DOHH2 (cell line): ENCODE data around the gene GAS2L1.

Source experiments
- H3F3A ChIP-seq: fragments of 200-600 bp; sonication (generic), shearing (Covaris generic); 2 replicates; pipeline ENCODE4 v1.6.0; 2016; ENCODE audit warnings: antibody characterized with exemption, mild to moderate bottlenecking; ENCODE audit not compliant: control insufficient read depth, insufficient read depth
- H3K27ac ChIP-seq: fragments of 200-600 bp; sonication (generic); 2 replicates; pipeline ENCODE4 v1.5.1; 2014; ENCODE audit warnings: low read depth, mild to moderate bottlenecking, low read length, moderate library complexity
- H3K27me3 ChIP-seq: fragments of 200-600 bp; sonication (generic); 2 replicates; pipeline ENCODE4 v1.6.1; 2014; ENCODE audit warnings: mild to moderate bottlenecking, low read length, mixed read lengths; ENCODE audit not compliant: control insufficient read depth
- H3K36me3 ChIP-seq: fragments of 200-600 bp; sonication (generic); 2 replicates; pipeline ENCODE4 v1.6.1; 2014; ENCODE audit warnings: mild to moderate bottlenecking, low read length, moderate library complexity, mixed read lengths; ENCODE audit not compliant: control insufficient read depth
- H3K4me1 ChIP-seq: fragments of 200-600 bp; sonication (generic); 2 replicates; pipeline ENCODE4 v1.6.1; 2014; ENCODE audit warnings: mild to moderate bottlenecking, low read length, mixed read lengths; ENCODE audit not compliant: control insufficient read depth
- H3K4me2 ChIP-seq: fragments of 200-600 bp; sonication (generic); 2 replicates; pipeline ENCODE4 v1.6.0; 2014; ENCODE audit warnings: mild to moderate bottlenecking, low read length, moderate library complexity
- H3K4me3 ChIP-seq: fragments of 200-600 bp; sonication (generic); 2 replicates; pipeline ENCODE4 v1.5.1; 2014; ENCODE audit warnings: mild to moderate bottlenecking, low read length, mixed read lengths
- H3K79me2 ChIP-seq: fragments of 200-600 bp; sonication (generic); 2 replicates; pipeline ENCODE4 v1.6.1; 2014; ENCODE audit warnings: mild to moderate bottlenecking, low read length, mixed read lengths; ENCODE audit not compliant: control insufficient read depth
- H3K9me2 ChIP-seq: fragments of 200-600 bp; sonication (generic); replicated peaks from 2 replicates; pipeline ENCODE4 v1.6.1; 2014; ENCODE audit warnings: mild to moderate bottlenecking, low read length, mixed read lengths; ENCODE audit not compliant: control insufficient read depth
- H3K9me3 ChIP-seq: fragments of 200-600 bp; sonication (generic); 2 replicates; pipeline ENCODE4 v1.6.1; 2014; ENCODE audit warnings: antibody characterized with exemption, low read length, mixed read lengths; ENCODE audit not compliant: control insufficient read depth, insufficient read depth
- H4K20me1 ChIP-seq: fragments of 200-600 bp; sonication (generic); 2 replicates; pipeline ENCODE4 v1.6.0; 2014; ENCODE audit warnings: low read depth, mild to moderate bottlenecking, antibody characterized with exemption, low read length, moderate library complexity; ENCODE audit not compliant: control insufficient read depth, insufficient read depth
- EZH2phosphoT487 ChIP-seq: fragments of 200-600 bp; sonication (generic); IDR thresholded peaks from 2 replicates; pipeline ENCODE4 v1.6.1; 2017; ENCODE audit warnings: borderline replicate concordance, mild to moderate bottlenecking, antibody characterized with exemption, low read length, moderate library complexity, mixed read lengths
- TF ChIP-seq, protein P1 (sequence below): fragments of 200-600 bp; sonication (generic); IDR thresholded peaks from one replicate; pipeline ENCODE4 v1.5.1; 2014; ENCODE audit warnings: antibody characterized with exemption, mild to moderate bottlenecking, low read depth, low read length; ENCODE audit not compliant: poor library complexity, severe bottlenecking

The GAS2L1 gene

DNA sequence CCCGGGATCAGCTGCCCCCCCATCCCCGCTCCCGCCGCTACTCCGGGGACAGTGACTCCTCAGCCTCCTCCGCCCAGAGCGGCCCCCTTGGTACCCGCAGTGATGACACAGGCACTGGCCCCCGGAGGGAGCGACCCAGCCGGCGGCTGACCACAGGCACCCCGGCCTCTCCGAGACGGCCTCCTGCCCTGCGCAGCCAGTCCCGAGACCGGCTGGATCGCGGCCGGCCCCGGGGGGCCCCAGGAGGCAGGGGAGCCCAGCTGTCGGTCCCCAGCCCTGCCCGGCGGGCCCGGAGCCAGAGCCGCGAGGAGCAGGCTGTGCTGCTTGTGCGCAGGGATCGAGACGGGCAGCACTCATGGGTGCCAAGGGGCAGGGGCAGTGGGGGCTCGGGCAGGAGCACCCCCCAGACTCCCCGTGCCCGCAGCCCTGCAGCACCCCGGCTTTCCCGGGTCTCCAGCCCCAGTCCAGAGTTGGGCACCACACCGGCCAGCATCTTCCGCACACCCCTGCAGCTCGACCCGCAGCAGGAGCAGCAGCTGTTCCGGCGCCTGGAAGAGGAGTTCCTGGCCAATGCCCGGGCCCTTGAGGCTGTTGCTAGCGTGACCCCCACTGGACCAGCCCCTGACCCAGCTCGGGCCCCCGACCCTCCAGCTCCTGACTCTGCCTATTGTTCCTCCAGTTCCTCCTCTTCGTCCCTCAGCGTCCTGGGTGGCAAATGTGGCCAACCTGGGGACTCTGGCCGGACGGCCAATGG is 5.2 kb downstream of the GAS2L1 start:
- H4K20me1 ChIP-seq, result peaks cover 3% of the 10 kb centered on the region; the same call in 1 of the 2 replicates
- H3K36me3 ChIP-seq, result no peaks in the 10 kb centered on the region
- no peaks in the 10 kb centered on the region for H3K9me3 ChIP-seq

DNA sequence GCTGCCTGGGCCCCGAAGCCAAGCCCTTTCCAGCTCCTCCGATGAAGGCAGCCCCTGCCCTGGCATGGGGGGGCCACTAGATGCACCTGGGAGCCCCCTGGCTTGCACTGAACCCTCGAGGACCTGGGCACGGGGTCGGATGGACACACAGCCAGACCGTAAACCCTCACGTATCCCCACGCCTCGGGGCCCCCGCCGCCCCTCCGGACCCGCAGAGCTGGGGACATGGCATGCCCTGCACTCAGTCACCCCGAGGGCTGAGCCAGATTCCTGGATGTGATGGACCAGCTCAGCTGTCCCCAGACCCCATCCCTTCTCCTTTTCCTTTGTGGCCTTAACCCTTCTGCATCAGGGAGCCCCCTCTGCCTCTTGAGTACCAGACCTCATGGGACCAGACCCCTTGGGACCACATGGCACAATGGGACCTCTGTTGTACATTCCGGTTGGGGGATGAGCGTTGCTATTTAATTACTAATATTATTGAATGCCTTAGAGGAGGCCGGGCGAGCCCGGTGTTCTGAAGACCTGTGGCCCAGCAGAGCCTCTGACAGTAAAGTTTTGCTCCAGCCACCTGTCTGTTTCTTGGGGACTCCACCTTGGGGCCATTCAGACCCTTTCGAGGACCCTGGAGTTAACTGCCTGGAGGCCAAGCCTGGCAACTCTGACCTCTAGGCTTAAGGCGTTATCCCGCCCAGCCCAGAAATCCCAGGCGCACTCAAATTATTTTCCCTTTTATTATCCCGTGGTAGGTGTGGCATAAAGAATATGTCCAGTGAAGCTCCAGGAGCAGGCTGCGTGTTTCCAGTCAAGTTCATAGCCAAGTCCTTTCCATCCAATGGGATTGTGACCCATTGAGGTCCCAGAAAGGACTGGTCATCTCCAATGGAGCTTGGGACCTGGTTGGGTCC is 6.0 kb downstream of the GAS2L1 start:
- H3K9me2 ChIP-seq, result no peaks in the 10 kb centered on the region
- no peak overlapping the region for H3K4me3 ChIP-seq
- H3K4me1 ChIP-seq, result 0 out of 2 replicates have a peak, but pooled peaks cover 2% of the 10 kb centered on the region
- no peaks in the 10 kb centered on the region for H3K79me2 ChIP-seq
- H3K4me2 ChIP-seq, result no peak overlapping the region
- no peak overlapping the region for H3K27ac ChIP-seq
- H4K20me1 ChIP-seq, result peaks cover 3% of the 10 kb centered on the region; the same call in 1 of the 2 replicates
- no peaks in the 10 kb centered on the region for H3K36me3 ChIP-seq
- TF ChIP-seq, protein P1, sequence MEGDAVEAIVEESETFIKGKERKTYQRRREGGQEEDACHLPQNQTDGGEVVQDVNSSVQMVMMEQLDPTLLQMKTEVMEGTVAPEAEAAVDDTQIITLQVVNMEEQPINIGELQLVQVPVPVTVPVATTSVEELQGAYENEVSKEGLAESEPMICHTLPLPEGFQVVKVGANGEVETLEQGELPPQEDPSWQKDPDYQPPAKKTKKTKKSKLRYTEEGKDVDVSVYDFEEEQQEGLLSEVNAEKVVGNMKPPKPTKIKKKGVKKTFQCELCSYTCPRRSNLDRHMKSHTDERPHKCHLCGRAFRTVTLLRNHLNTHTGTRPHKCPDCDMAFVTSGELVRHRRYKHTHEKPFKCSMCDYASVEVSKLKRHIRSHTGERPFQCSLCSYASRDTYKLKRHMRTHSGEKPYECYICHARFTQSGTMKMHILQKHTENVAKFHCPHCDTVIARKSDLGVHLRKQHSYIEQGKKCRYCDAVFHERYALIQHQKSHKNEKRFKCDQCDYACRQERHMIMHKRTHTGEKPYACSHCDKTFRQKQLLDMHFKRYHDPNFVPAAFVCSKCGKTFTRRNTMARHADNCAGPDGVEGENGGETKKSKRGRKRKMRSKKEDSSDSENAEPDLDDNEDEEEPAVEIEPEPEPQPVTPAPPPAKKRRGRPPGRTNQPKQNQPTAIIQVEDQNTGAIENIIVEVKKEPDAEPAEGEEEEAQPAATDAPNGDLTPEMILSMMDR, result no peak
- no peak for TF ChIP-seq EZH2phosphoT487
- peaks cover 16% of the 10 kb centered on the region for H3K27me3 ChIP-seq
- H3K9me3 ChIP-seq, result no peaks in the 10 kb centered on the region
- H3F3A ChIP-seq, result 0 out of 2 replicates have a peak, but pooled peaks cover 4% of the 10 kb centered on the region

More for the DNA sequence above, 5.2 kb downstream of the GAS2L1 start:
- Histone ChIP-seq H3K27ac (no peak overlapping the region), H3K4me1 (peaks cover 4% of the 10 kb centered on the region), H3K27me3 (peaks cover 17% of the 10 kb centered on the region), H3F3A (0 out of 2 replicates have a peak, but pooled peaks cover 4% of the 10 kb centered on the region), H3K79me2 (no peaks in the 10 kb centered on the region), H3K4me3 (no peak overlapping the region), H3K9me2 (no peaks in the 10 kb centered on the region), H3K4me2 (no peak overlapping the region)
- TF ChIP-seq, protein P1, result no peak
- TF ChIP-seq EZH2phosphoT487, result no peak

DNA sequence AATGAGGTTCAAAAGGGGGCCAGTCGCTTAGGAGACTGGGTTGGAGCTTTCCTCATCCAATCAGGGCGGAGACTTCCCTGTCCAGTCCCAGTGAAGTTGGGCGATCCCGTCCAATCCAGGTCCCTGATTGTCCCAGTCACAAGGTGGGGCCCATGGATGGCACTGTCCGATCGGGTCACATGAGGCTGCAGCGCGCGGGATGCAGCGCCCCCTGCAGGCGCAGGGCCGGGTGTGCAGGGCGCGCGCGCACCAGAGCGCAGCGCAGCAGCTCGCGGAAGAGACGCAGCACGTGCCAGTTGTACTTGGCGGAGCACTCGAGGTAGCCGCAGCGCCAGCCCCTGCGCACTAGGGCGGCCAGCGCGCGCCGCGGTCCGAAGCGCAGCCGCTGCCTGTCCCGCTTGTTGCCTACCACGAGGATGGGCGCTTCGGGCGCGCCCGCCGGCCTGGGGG is 6.7 kb downstream of the GAS2L1 start:
- H3K36me3 ChIP-seq, result no peaks in the 10 kb centered on the region
- H4K20me1 ChIP-seq, result no peaks in the 10 kb centered on the region
- H3K27me3 ChIP-seq, result peaks cover 16% of the 10 kb centered on the region
- no peak overlapping the region for H3K27ac ChIP-seq
- no peak overlapping the region for H3K4me2 ChIP-seq
- H3K9me3 ChIP-seq, result no peaks in the 10 kb centered on the region
- 0 out of 2 replicates have a peak, but pooled peaks cover 4% of the 10 kb centered on the region for H3F3A ChIP-seq
- no peaks in the 10 kb centered on the region for H3K9me2 ChIP-seq
- TF ChIP-seq, protein P1, result peak; percentile 63
- TF ChIP-seq EZH2phosphoT487, result no peak
- no peak overlapping the region for H3K4me3 ChIP-seq
- no peaks in the 10 kb centered on the region for H3K79me2 ChIP-seq
- H3K4me1 ChIP-seq, result 0 out of 2 replicates have a peak, but pooled peaks cover 2% of the 10 kb centered on the region
